ENCODE data around the gene OR51A2. TPM values are rescaled to one million over a fixed set of nuclear protein-coding genes. Genes with fewer than 3 reads are reported as not detected.

The OR51A2 gene
- total RNA-seq, 2 donors from 2014 or later, result not detected

- H3K9me3 ChIP-seq (ENCODE audit: control insufficient read depth, low read length), result no peaks in the 10 kb centered on the region
- H3K4me3 Mint-ChIP-seq, result no peak overlapping the region
- H3K27me3 Mint-ChIP-seq (ENCODE audit: insufficient read depth), result no peaks in the 10 kb centered on the region
- TF ChIP-seq, protein P1, sequence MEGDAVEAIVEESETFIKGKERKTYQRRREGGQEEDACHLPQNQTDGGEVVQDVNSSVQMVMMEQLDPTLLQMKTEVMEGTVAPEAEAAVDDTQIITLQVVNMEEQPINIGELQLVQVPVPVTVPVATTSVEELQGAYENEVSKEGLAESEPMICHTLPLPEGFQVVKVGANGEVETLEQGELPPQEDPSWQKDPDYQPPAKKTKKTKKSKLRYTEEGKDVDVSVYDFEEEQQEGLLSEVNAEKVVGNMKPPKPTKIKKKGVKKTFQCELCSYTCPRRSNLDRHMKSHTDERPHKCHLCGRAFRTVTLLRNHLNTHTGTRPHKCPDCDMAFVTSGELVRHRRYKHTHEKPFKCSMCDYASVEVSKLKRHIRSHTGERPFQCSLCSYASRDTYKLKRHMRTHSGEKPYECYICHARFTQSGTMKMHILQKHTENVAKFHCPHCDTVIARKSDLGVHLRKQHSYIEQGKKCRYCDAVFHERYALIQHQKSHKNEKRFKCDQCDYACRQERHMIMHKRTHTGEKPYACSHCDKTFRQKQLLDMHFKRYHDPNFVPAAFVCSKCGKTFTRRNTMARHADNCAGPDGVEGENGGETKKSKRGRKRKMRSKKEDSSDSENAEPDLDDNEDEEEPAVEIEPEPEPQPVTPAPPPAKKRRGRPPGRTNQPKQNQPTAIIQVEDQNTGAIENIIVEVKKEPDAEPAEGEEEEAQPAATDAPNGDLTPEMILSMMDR (conservative IDR thresholded peaks at IDR 0.05), result no peak
- H3K9ac ChIP-seq (ENCODE audit: extremely low read depth, low read length, poor library complexity, severe bottlenecking), result no peak overlapping the region
- peaks cover 8% of the 10 kb centered on the region for H3K4me1 Mint-ChIP-seq
- no peaks in the 10 kb centered on the region for H3K36me3 ChIP-seq (ENCODE audit: control insufficient read depth, insufficient read depth, low read length)
- H3K27ac ChIP-seq (ENCODE audit: low read depth, low read length), result no peak overlapping the region
- no peaks in the 10 kb centered on the region for H3K4me1 ChIP-seq (ENCODE audit: control insufficient read depth, insufficient read depth, low read length)
- no peaks in the 10 kb centered on the region for H3K27me3 ChIP-seq (ENCODE audit: control insufficient read depth, insufficient read depth, low read length, poor library complexity, severe bottlenecking)
- H3K27ac Mint-ChIP-seq, result no peak overlapping the region
- no peaks in the 10 kb centered on the region for H3K36me3 Mint-ChIP-seq (ENCODE audit: low read depth)
- DNase-seq, result no peak
- 93 to 100% methylated on average over 3 of the region's 3 CpGs for WGBS, 2 experiments (ENCODE audit: insufficient coverage in 1 of 2, insufficient read length in 1 of 2)
- H3K9me3 Mint-ChIP-seq, result no peaks in the 10 kb centered on the region
- no peak overlapping the region for H3K4me3 ChIP-seq (ENCODE audit: low read length)
Observed at GRCh38 chr11:4979036-4979435, 23.5 kb upstream of the OR51A2 start.

GRCh38 chr11:4975436-4975835, 19.9 kb upstream of the OR51A2 start:
- no peaks in the 10 kb centered on the region for H3K27me3 ChIP-seq (ENCODE audit: control insufficient read depth, insufficient read depth, low read length, poor library complexity, severe bottlenecking)
- no peak overlapping the region for H3K4me3 ChIP-seq (ENCODE audit: low read length)
- Mint-ChIP-seq H3K27ac (no peak overlapping the region), H3K36me3 (ENCODE audit: low read depth) (no peaks in the 10 kb centered on the region), H3K9me3 (no peaks in the 10 kb centered on the region), H3K27me3 (ENCODE audit: insufficient read depth) (no peaks in the 10 kb centered on the region), H3K4me3 (no peak overlapping the region), H3K4me1 (no peaks in the 10 kb centered on the region)
- 88 to 95% methylated on average over 3 to 5 of the region's 5 CpGs for WGBS, 2 experiments (ENCODE audit: insufficient coverage in 1 of 2, insufficient read length in 1 of 2)
- H3K4me1 ChIP-seq (ENCODE audit: control insufficient read depth, insufficient read depth, low read length), result no peaks in the 10 kb centered on the region
- H3K36me3 ChIP-seq (ENCODE audit: control insufficient read depth, insufficient read depth, low read length), result no peaks in the 10 kb centered on the region
- TF ChIP-seq, protein P1 (conservative IDR thresholded peaks at IDR 0.05), result no peak
- no peak for DNase-seq
- no peak overlapping the region for H3K27ac ChIP-seq (ENCODE audit: low read depth, low read length)
- no peak overlapping the region for H3K9ac ChIP-seq (ENCODE audit: extremely low read depth, low read length, poor library complexity, severe bottlenecking)
- no peaks in the 10 kb centered on the region for H3K9me3 ChIP-seq (ENCODE audit: control insufficient read depth, low read length)

- no peak for DNase-seq
- Mint-ChIP-seq H3K27ac (no peak overlapping the region), H3K27me3 (ENCODE audit: insufficient read depth) (peaks cover 7% of the 10 kb centered on the region), H3K36me3 (ENCODE audit: low read depth) (no peaks in the 10 kb centered on the region), H3K9me3 (peaks cover 7% of the 10 kb centered on the region), H3K4me3 (no peak overlapping the region), H3K4me1 (peaks cover 12% of the 10 kb centered on the region)
- H3K4me1 ChIP-seq (ENCODE audit: control insufficient read depth, insufficient read depth, low read length), result peaks cover 6% of the 10 kb centered on the region
- no peaks in the 10 kb centered on the region for H3K36me3 ChIP-seq (ENCODE audit: control insufficient read depth, insufficient read depth, low read length)
- H3K9me3 ChIP-seq (ENCODE audit: control insufficient read depth, low read length), result no peaks in the 10 kb centered on the region
- WGBS, 2 experiments (ENCODE audit: insufficient coverage in 1 of 2, insufficient read length in 1 of 2), result 100% methylated on average over 1 of the region's 1 CpG; no CpG with 5 or more reads in 1 of the 2 experiments
- TF ChIP-seq, protein P1 (conservative IDR thresholded peaks at IDR 0.05), result no peak
- no peak overlapping the region for H3K9ac ChIP-seq (ENCODE audit: extremely low read depth, low read length, poor library complexity, severe bottlenecking)
- no peaks in the 10 kb centered on the region for H3K27me3 ChIP-seq (ENCODE audit: control insufficient read depth, insufficient read depth, low read length, poor library complexity, severe bottlenecking)
- H3K4me3 ChIP-seq (ENCODE audit: low read length), result no peak overlapping the region
- H3K27ac ChIP-seq (ENCODE audit: low read depth, low read length), result no peak overlapping the region
Observed at GRCh38 chr11:4962816-4963215, 7.3 kb upstream of the OR51A2 start.

All from endodermal cell (in vitro differentiated cells).